Dermis blood vessel endothelial cell (primary cell): Measurements from ENCODE around the gene CASP10. TPM values are rescaled to one million over a fixed set of nuclear protein-coding genes. Genes with fewer than 3 reads are reported as not detected.
A peak's percentile ranks its signal among the peaks of the same experiment; 100 is the strongest.
"Not testable (repeated sequence)": the region's sequence is repeated elsewhere in the genome, so short reads cannot be mapped to it uniquely, and the experiment has no call there.

ENCODE experiments used
- DNase-seq: peaks from one replicate; pipeline ENCODE4 v3.0.0; 2010
- total RNA-seq: library from RNA; depleted of rRNA; stranded (reverse); fragments of >200 nt; gene quantifications from 2 replicates; pipeline ENCODE4 v1.2.3, GENCODE V29; 2014

The CASP10 gene
- total RNA-seq, 1 donor from 2014 or later: 94.8 TPM

- no peak for DNase-seq
Observed at GRCh38 chr2:201234663-201235135, 51.8 kb downstream of the CASP10 start.

- peak; percentile 79 for DNase-seq
Observed at GRCh38 chr2:201235860-201236811, 53.2 kb downstream of the CASP10 start.

GRCh38 chr2:201237486-201238123 is 54.7 kb downstream of the CASP10 start:
- DNase-seq: no peak

GRCh38 chr2:201239167-201239935 is 56.4 kb downstream of the CASP10 start:
- DNase-seq: not testable (repeated sequence)

GRCh38 chr2:201242571-201243277 is 59.8 kb downstream of the CASP10 start:
- DNase-seq: no peak

- DNase-seq: no peak
Observed at GRCh38 chr2:201244829-201245228, 61.9 kb downstream of the CASP10 start.

- DNase-seq: no peak
Observed at GRCh38 chr2:201246280-201246679, 63.3 kb downstream of the CASP10 start.

- no peak for DNase-seq
Observed at GRCh38 chr2:201248288-201248844, 65.4 kb downstream of the CASP10 start.

GRCh38 chr2:201249889-201250288 is 66.9 kb downstream of the CASP10 start:
- no peak for DNase-seq

- DNase-seq: no peak
Observed at GRCh38 chr2:201250741-201251140, 67.8 kb downstream of the CASP10 start.

- DNase-seq: no peak
Observed at GRCh38 chr2:201254081-201254730, 71.3 kb downstream of the CASP10 start.

GRCh38 chr2:201255408-201256033 is 72.6 kb downstream of the CASP10 start:
- no peak for DNase-seq

- no peak for DNase-seq
Observed at GRCh38 chr2:201256082-201256481, 73.1 kb downstream of the CASP10 start.

- no peak for DNase-seq
Observed at GRCh38 chr2:201257381-201257955, 74.5 kb downstream of the CASP10 start.

- DNase-seq: peak; percentile 87
Observed at GRCh38 chr2:201257956-201258665, 75.2 kb downstream of the CASP10 start.

GRCh38 chr2:201258666-201259615 is 76.0 kb downstream of the CASP10 start:
- no peak for DNase-seq

GRCh38 chr2:201260302-201260800 is 77.4 kb downstream of the CASP10 start, which contains the start of gene CASP8:
TSS of gene CASP8 (plus strand) at chr2:201260536. CDS start at chr2:201266487, 5,951 bp downstream.
- DNase-seq: peak; percentile 61

- no peak for DNase-seq
Observed at GRCh38 chr2:201261471-201261870, 78.5 kb downstream of the CASP10 start.
